GM21529 (cell line): ENCODE results near the gene TRAF3.
"Not testable (repeated sequence)": the region's sequence is repeated elsewhere in the genome, so short reads cannot be mapped to it uniquely, and the experiment has no call there.

Experiments used
- ATAC-seq: cut with Tn5 transposase; IDR thresholded peaks from one replicate; pipeline ENCODE4 v1.9.1; 2021; ENCODE audit not compliant: unreplicated experiment

TRAF3 gene

GRCh38 chr14:102826751-102827675 lies 49.8 kb downstream of the TRAF3 start:
- no peak for ATAC-seq

GRCh38 chr14:102827716-102828115 lies 50.5 kb downstream of the TRAF3 start:
- no peak for ATAC-seq

- ATAC-seq, result no peak
These were observed 50.9 kb downstream of the TRAF3 start for GRCh38 chr14:102828151-102828550.

- no peak for ATAC-seq
These were observed 51.8 kb downstream of the TRAF3 start for GRCh38 chr14:102829016-102829548.

GRCh38 chr14:102830474-102831045 lies 53.3 kb downstream of the TRAF3 start:
- no peak for ATAC-seq

- ATAC-seq, result no peak
These were observed 54.0 kb downstream of the TRAF3 start for GRCh38 chr14:102831163-102831804.

DNA sequence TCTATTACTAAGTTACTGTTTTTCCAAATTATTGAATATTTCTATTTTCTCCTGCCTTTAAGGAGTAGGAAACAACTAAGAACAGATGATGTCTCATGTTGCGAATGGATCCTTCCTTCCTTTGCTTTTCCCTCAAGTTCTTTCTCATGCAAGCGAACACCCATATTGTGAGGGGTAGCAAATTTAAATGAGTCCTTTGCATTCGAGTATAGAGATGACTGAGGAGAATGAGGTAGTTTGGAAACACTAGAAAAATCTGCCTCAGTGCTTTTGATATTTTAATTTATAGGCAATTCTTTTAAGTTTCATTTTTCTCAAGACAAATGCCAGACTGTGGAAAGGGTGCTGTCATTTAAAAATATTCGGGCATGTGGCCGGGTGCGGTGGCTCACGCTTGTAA lies 56.1 kb downstream of the TRAF3 start:
- no peak for ATAC-seq

- no peak for ATAC-seq
These were observed 56.7 kb downstream of the TRAF3 start for GRCh38 chr14:102833991-102834390.

- no peak for ATAC-seq
These were observed 58.7 kb downstream of the TRAF3 start for GRCh38 chr14:102835959-102836358.

DNA sequence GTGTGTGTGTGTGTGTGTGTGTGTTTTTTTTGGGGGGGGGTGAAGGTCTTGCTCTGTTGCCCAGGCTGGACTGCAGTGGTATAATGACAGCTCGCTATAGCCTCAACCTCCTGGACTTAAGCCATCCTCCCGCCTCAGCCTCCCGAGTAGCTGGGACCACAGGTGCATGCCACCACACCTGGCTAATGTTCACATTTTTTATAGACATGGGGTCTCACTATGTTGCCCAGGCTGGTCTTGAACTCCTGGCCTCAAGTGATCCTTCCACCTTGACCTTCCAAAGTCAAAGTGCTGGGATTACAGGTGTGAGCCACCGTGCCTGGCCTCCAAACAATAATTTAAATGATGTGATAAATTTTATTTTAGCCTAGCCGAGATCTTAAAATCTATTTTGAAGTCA lies 59.9 kb downstream of the TRAF3 start:
- not testable (repeated sequence) for ATAC-seq

GRCh38 chr14:102838501-102838900 lies 61.3 kb downstream of the TRAF3 start:
- no peak for ATAC-seq

- ATAC-seq, result no peak
These were observed 62.9 kb downstream of the TRAF3 start for GRCh38 chr14:102840115-102840514.

- ATAC-seq, result no peak
These were observed 63.7 kb downstream of the TRAF3 start for GRCh38 chr14:102840771-102841528.

- ATAC-seq, result no peak
These were observed 71.7 kb downstream of the TRAF3 start for GRCh38 chr14:102848830-102849525.

- ATAC-seq, result no peak
These were observed 72.5 kb downstream of the TRAF3 start for GRCh38 chr14:102849526-102850379.

- no peak for ATAC-seq
These were observed 76.4 kb downstream of the TRAF3 start for GRCh38 chr14:102853648-102854047.

DNA sequence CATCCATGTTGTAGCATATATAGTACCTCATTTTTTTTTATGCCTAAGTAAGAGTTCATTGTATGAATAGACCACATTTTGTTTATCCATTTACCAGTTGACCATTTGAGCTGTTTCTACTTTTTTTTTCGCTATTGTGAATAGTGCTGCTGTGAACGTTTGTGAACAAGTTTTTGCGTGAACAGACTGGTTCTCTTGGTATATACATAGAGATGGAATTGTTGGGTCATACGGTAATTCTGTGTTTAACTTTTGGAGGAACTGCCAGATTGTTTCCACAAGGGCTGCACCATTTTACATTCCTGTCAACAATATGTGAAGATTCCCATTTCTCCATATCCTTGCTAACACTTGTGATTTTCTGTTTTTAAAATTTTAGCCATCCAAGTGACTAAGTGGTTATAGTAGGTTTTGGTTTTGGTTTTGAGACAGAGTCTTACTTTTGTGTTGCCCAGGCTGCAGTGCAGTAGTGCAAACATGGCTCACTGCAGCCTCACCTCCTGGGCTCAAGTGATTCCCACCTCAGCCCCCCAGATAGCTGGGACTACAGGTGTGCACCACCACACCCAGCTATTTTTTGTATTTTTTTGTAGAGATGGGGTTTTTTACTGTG lies 76.9 kb downstream of the TRAF3 start:
- ATAC-seq, result no peak

DNA sequence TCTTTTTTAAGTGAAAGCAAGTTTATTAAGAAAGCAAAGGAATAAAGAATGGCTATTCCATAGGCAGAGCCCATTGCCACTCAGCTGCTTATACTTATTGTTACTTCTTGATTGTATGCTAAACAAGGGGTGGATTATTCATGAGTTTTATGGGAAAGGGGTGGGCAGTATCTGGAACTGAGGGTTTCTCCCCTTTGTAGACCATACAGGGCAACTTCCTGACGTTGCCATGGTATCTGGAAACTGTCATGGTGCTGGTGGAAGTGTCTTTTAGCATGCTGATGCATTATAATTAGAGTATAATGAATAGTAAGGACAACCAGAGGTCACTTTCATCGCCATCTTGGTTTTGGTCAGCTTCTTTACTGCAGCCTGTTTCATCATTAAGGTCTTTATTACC lies 78.9 kb downstream of the TRAF3 start:
- ATAC-seq, result no peak

DNA sequence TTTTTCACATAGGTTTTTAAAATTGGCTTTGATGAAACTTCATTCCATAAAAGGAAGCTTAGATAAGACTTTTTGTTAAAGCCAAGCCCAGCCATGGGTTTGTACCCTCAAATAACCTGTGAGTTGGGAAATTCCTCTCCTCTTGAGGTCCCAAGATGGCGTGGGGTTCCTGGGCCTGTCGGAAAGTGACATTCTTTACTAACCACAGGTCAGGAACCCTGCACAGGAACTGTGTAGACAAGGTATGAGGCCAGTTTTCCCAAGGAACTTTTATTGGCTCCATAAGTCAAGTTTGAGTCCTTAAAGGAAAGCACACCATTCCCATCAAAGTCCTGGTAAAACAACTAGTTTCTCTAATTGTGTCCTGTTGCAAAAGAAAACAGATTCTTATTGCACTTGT lies 80.2 kb downstream of the TRAF3 start:
- ATAC-seq, result no peak
